Activated T-cell treated with anti-CD3 and anti-CD28 coated beads, Interleukin-2, amount 50 U/mL, for 72 hours (primary cell): ENCODE measurements around the gene EEF1A2. TPM values are rescaled to one million over a fixed set of nuclear protein-coding genes. Genes with fewer than 3 reads are reported as not detected.
"Not testable (repeated sequence)": the region's sequence is repeated elsewhere in the genome, so short reads cannot be mapped to it uniquely, and the experiment has no call there.

Experiments used
- ATAC-seq, 2 donors: fragments of 150-1000 bp; cut with Tn5 transposase; replicated peaks in 1 of 2; 2 replicates each; pipeline ENCODE4 v1.10.0; 2021; ENCODE audit warnings: moderate library complexity in 2 of 2, mild to moderate bottlenecking in 1 of 2
- DNase-seq, 2 donors: peaks; one replicate each; pipeline ENCODE4 v3.0.0; 2021 to 2022; ENCODE audit warnings: mixed read lengths in 1 of 2
- H3K27ac Mint-ChIP-seq: one replicate; pipeline ENCODE4 v1.8.0; 2022; ENCODE audit warnings: mild to moderate bottlenecking, moderate library complexity, mixed read lengths
- H3K27me3 Mint-ChIP-seq: one replicate; pipeline ENCODE4 v1.8.0; 2022; ENCODE audit warnings: low read depth, mixed read lengths
- H3K36me3 Mint-ChIP-seq, 2 donors: one replicate each; pipeline ENCODE4 v1.8.0; 2022; ENCODE audit warnings: mixed read lengths in 2 of 2, mild to moderate bottlenecking in 1 of 2; ENCODE audit not compliant: insufficient read depth in 2 of 2
- H3K4me1 Mint-ChIP-seq: one replicate; pipeline ENCODE4 v1.8.0; 2022; ENCODE audit warnings: low read depth, mixed read lengths
- H3K4me3 Mint-ChIP-seq, 2 donors: one replicate each; pipeline ENCODE4 v1.8.0; 2022; ENCODE audit warnings: mild to moderate bottlenecking in 2 of 2, mixed read lengths in 2 of 2, moderate library complexity in 2 of 2
- H3K9me3 Mint-ChIP-seq, 2 donors: one replicate each; pipeline ENCODE4 v1.8.0; 2022; ENCODE audit warnings: mixed read lengths in 2 of 2
- total RNA-seq, 2 donors: library from RNA; stranded (reverse); gene quantifications; one replicate each; pipeline ENCODE4 v1.2.3, GENCODE V29; 2022

Gene EEF1A2
- total RNA-seq, 2 donors from 2014 or later: 0.94 to 8.3 TPM

GRCh38 chr20:63487781-63488241, 11.1 kb downstream of the EEF1A2 start:
- H3K27ac Mint-ChIP-seq: no peak overlapping the region
- peaks cover 16% of the 10 kb centered on the region for H3K27me3 Mint-ChIP-seq
- peaks cover 4% of the 10 kb centered on the region for H3K4me1 Mint-ChIP-seq
- H3K36me3 Mint-ChIP-seq: no peaks in the 10 kb centered on the region
- H3K4me3 Mint-ChIP-seq: no peak overlapping the region
- ATAC-seq: no peak
- DNase-seq: no peak
- H3K9me3 Mint-ChIP-seq: peaks cover 0 to 3% of the 10 kb centered on the region in 2 donors

DNA sequence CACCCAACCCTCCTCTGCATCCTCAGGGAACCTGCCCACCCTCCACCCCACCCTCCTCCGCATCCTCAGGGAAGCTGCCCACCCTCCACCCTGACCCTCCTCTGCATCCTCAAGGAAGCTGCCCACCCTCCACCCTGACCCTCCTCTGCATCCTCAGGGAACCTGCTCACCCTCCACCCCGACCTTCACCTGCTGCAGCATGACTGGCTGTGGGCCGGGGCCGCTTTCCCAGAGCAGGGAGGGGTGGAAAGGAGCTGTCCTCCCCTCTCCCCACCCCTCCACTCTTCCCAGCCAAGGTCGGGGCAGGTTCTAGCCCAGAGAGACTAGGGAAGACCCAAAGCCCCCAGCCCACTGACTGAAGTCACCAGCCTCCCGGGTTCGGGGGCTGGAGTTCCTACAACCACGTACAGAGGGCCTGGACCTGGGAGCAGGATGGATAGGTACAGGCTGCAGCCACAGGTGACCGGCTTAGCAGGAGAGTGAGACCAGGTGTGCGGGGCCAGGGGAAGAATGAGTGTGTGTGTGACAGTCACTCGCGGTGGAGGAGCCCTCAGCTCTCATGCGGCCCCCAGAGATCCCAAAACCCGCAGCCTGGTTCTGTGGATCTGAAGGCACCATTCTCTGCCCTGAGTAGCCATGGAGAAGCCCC, 11.6 kb downstream of the EEF1A2 start:
- Mint-ChIP-seq H3K36me3 (no peaks in the 10 kb centered on the region), H3K9me3 (peaks cover 0 to 2% of the 10 kb centered on the region in 2 donors), H3K27me3 (peaks cover 17% of the 10 kb centered on the region), H3K27ac (no peak overlapping the region), H3K4me1 (peaks cover 7% of the 10 kb centered on the region), H3K4me3 (no peak overlapping the region)
- no peak for DNase-seq
- ATAC-seq: no peak

- Mint-ChIP-seq H3K4me1 (peaks cover 7% of the 10 kb centered on the region), H3K4me3 (no peak overlapping the region), H3K27ac (no peak overlapping the region), H3K36me3 (no peaks in the 10 kb centered on the region), H3K27me3 (peaks cover 16% of the 10 kb centered on the region), H3K9me3 (no peaks in the 10 kb centered on the region)
- DNase-seq: no peak
- no peak for ATAC-seq
Observed at GRCh38 chr20:63486300-63486855, 12.5 kb downstream of the EEF1A2 start.

DNA sequence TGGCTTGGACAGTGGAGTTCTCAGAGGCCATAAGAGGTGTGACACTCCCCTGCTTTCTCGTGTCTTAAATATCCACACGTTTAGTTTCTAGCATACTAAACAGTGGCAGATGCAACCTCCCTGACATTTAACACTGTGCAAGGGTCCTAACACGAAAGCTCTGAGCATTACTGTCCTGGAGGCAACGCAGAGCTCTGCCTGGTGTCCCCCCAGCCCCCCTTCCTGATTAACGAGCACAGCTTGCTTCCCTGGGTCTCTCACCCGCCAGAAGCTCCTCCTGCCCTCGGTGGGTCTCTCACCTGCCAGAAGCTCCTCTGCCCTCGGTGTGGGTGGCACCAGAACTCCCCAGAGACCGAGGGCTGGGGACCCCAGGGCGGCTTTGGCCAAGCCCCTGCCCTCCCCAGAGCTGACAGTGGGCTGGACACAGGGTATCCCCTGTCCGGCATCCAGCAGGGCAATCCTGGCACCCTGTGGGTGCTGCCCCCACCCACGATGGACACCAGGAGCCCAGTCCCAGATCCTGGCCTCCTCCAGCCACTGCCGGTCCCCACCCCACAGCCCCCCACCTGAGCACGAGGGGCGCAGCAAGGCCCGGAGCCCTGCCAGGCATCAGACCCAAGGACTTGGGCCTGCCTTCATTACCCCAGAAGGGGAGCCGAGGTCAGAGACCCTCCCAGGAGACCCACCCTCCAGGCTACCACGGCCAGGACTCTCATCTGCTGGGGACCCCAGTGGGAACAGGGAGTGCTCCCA, 14.1 kb downstream of the EEF1A2 start:
- Mint-ChIP-seq H3K36me3 (no peaks in the 10 kb centered on the region), H3K4me1 (peaks cover 7% of the 10 kb centered on the region), H3K27me3 (peaks cover 15% of the 10 kb centered on the region), H3K4me3 (no peak overlapping the region), H3K27ac (no peak overlapping the region), H3K9me3 (no peaks in the 10 kb centered on the region)
- no peak for ATAC-seq
- no peak for DNase-seq

DNA sequence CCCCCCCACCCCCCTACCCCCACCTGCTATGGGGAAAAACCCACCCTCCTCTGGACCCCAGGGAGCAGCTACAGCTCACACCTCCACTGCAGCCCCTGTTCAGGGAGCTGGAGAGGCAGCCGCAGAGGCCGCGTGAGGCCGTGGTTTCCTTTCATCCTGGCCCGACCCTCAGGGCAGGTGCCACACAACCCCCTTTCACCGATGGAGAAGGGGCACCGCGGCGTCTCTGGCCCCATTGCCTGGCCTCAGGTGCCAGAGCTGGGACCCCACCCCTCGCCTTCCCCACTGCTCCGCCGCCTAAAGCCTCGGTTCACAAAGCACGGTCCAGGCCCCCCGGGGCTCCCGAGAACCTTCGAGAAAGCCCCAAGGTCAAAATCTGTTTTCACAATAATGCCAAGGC, 14.6 kb downstream of the EEF1A2 start:
- DNase-seq (no peak), ATAC-seq (no peak)
- peaks cover 15% of the 10 kb centered on the region for H3K27me3 Mint-ChIP-seq
- H3K4me1 Mint-ChIP-seq: peaks cover 7% of the 10 kb centered on the region
- no peak overlapping the region for H3K4me3 Mint-ChIP-seq
- no peaks in the 10 kb centered on the region for H3K9me3 Mint-ChIP-seq
- H3K36me3 Mint-ChIP-seq: no peaks in the 10 kb centered on the region
- H3K27ac Mint-ChIP-seq: no peak overlapping the region

DNA sequence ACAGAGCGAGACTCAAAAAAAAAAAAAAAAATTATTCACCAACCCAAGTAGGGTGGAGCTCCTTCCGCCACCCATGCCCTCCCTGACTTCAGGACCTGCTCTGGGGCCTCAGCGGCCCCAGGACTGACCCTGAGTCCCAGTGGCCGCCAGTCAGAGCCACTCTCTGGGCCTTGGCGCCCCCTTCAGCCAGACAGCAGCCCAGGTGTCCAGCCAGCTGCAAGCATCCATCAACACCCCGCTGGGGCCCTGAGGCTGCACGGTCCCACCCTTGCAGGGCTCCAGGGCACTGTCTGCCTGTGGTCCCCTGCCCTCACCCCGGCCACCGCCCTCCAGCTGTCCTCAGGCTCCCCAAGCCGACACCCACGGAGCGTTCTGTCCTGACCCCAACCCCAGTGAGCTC, 15.0 kb downstream of the EEF1A2 start:
- ATAC-seq (no peak), DNase-seq (no peak)
- Mint-ChIP-seq H3K36me3 (no peaks in the 10 kb centered on the region), H3K4me1 (peaks cover 7% of the 10 kb centered on the region), H3K27ac (no peak overlapping the region), H3K9me3 (no peaks in the 10 kb centered on the region), H3K27me3 (peaks cover 15% of the 10 kb centered on the region), H3K4me3 (no peak overlapping the region)

GRCh38 chr20:63482021-63482587, 16.8 kb downstream of the EEF1A2 start:
- Mint-ChIP-seq H3K27ac (no peak overlapping the region), H3K4me1 (peaks cover 7% of the 10 kb centered on the region), H3K9me3 (no peaks in the 10 kb centered on the region), H3K27me3 (peaks cover 28% of the 10 kb centered on the region), H3K36me3 (no peaks in the 10 kb centered on the region), H3K4me3 (no peak overlapping the region)
- DNase-seq (no peak), ATAC-seq (no peak)

GRCh38 chr20:63481503-63481902, 17.4 kb downstream of the EEF1A2 start:
- Mint-ChIP-seq H3K9me3 (no peaks in the 10 kb centered on the region), H3K4me1 (peaks cover 7% of the 10 kb centered on the region), H3K4me3 (no peak overlapping the region), H3K27me3 (peaks cover 33% of the 10 kb centered on the region), H3K36me3 (no peaks in the 10 kb centered on the region), H3K27ac (no peak overlapping the region)
- no peak for ATAC-seq
- no peak for DNase-seq

DNA sequence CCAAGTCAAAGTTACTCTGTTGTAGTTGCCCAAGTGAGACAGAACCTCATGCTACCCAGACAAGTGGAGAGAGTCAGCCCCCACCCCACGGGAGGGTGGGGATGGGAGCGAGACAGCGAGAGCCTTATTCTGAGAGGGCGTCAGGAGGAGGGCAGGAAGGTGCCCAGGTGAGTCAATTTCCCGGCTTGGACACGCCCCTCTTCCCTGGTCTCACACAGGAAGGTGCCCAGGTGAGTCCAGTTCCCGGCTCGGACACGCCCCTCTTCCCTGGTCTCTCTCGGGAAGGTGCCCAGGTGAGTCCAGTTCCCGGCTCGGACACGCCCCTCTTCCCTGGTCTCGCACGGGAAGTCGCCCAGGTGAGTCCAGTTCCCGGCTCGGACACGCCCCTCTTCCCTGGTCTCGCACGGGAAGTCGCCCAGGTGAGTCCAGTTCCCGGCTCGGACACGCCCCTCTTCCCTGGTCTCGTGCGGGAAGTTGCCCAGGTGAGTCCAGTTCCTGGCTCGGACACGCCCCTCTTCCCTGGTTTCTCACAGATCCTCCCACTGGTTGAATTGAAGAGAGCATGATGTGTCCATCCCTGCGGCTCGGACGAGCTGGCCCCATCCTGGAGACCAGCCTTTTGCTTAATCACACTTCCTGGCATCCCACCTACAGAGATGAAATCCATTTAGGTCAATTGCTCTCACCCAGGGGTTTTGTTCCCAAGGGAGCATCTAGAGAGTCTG, 19.0 kb downstream of the EEF1A2 start:
- not testable (repeated sequence) for H3K27ac Mint-ChIP-seq, H3K4me3 Mint-ChIP-seq, DNase-seq, H3K4me1 Mint-ChIP-seq, H3K9me3 Mint-ChIP-seq, ATAC-seq, H3K36me3 Mint-ChIP-seq
- peaks cover 48% of the 10 kb centered on the region for H3K27me3 Mint-ChIP-seq

DNA sequence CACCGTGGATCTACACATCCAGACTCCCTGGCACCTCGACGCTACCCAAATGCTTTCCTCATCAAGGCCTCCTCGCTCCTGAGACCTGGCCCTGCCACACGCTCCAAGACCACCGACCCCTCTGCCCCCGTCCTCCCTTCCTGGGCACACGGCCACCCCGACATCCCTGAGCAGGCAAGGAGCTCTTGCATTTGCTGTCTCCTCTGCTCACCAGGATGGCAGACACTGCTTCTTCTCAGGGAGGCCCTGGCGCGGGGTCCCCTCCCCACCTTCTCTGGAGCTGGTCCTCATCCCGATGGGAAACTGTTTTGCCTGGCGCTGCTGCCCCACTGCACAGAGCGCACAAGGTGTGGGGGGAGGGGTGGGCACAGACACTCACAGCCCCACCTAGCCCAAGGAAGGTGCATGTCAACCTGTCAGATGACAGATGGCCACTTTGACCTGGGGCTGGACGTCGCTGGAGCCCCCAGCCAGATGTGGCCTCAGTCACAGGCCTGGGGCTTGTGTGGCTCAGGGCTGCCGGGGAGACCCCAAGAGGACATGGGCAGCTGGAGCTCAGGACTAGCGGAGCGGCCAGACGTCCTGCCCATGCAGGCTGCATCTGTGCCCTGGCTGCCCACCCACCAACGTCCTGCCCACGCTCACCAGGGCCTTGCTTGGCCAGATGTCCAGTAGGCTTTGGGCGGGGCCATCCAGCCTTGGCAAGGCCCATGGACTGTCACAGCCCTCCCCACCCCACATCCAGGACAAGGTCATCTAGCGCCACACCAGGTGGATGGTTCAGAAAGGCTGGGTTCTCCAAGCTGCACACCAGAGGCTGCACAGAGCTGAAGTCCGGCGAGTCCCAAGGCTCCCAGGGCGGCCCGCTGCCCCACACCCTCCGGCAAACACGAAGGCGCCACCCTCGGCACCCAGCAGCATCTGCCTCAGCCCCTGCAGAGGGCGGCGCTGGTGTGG, 20.3 kb downstream of the EEF1A2 start:
- no peak for DNase-seq

DNA sequence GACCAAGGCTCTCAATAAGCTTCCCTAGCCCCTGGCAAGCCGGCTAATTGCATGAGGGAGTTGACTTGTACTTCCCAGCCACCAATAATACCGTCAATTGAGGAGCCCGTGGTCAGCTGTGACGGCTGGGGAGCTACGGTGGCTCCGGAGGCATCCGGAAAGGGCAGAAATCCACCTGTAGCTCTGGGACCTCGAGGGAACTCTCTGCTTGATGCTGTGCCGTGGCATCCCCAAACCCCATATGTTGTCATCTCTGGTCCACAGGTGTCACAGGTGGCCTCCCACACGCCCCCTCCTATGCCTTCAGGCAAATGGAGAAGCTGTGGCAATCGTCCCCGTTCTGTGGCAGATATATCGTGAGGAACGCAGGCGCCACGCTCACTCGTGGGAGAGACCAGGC, 20.9 kb downstream of the EEF1A2 start:
- no peak overlapping the region for H3K4me3 Mint-ChIP-seq
- H3K27me3 Mint-ChIP-seq: peaks cover 59% of the 10 kb centered on the region
- ATAC-seq (no peak), DNase-seq (no peak)
- no peaks in the 10 kb centered on the region for H3K36me3 Mint-ChIP-seq
- no peaks in the 10 kb centered on the region for H3K9me3 Mint-ChIP-seq
- H3K27ac Mint-ChIP-seq: no peak overlapping the region
- H3K4me1 Mint-ChIP-seq: peaks cover 15% of the 10 kb centered on the region

More for the DNA sequence above, 20.3 kb downstream of the EEF1A2 start:
- no peak overlapping the region for H3K27ac Mint-ChIP-seq
- H3K36me3 Mint-ChIP-seq: no peaks in the 10 kb centered on the region
- peaks cover 61% of the 10 kb centered on the region for H3K27me3 Mint-ChIP-seq
- no peak for ATAC-seq
- no peaks in the 10 kb centered on the region for H3K9me3 Mint-ChIP-seq
- peaks cover 18% of the 10 kb centered on the region for H3K4me1 Mint-ChIP-seq
- no peak overlapping the region for H3K4me3 Mint-ChIP-seq

DNA sequence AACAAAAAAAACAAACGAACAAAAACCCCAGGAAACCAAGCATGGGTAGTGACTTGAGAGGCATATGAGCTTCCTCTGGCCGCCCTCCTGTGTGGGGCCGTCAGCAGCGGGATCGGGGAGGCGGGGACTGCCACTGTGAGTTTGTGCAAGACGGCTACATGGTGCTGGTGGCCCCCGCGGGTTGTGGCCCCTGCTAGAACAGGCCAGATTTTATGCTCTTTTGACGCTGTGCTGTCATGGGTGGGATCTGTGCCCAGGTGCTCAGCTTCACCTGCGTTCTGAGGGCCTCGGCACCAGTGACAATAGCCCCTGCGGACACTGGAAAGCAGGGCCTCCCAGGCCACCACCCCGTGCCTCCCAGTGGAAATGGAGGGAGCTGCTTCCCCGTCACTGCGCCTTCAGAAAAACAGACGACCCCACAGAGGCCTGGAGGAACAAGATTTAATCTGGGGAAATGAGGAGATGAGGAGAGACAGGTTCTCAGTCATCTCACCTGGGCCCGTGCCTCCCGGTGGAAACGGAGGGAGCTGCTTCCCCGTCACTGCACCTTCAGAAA, 21.7 kb downstream of the EEF1A2 start:
- no peak for DNase-seq
- ATAC-seq: no peak
- Mint-ChIP-seq H3K4me1 (peaks cover 10% of the 10 kb centered on the region), H3K36me3 (no peaks in the 10 kb centered on the region), H3K27me3 (peaks cover 52% of the 10 kb centered on the region), H3K27ac (no peak overlapping the region), H3K4me3 (no peak overlapping the region), H3K9me3 (no peaks in the 10 kb centered on the region)
